SJSA1 (cell line): ENCODE data around the gene GRB10. TPM values are rescaled to one million over a fixed set of nuclear protein-coding genes. Genes with fewer than 3 reads are reported as not detected.
"Not testable (repeated sequence)": the region's sequence is repeated elsewhere in the genome, so short reads cannot be mapped to it uniquely, and the experiment has no call there.

ENCODE experiments used
- DNase-seq, 2 experiments: peaks; one replicate each; pipeline ENCODE4 v3.0.0-alpha.2; 2015 to 2020; ENCODE audit warnings: low spot score in 2 of 2, low read depth in 1 of 2
- H3K27ac ChIP-seq: fragments of 250-450 bp; sonication (Bioruptor Pico); 2 replicates; pipeline ENCODE4 v1.5.1; 2020; ENCODE audit warnings: mild to moderate bottlenecking, moderate library complexity
- H3K27me3 ChIP-seq: fragments of 250-450 bp; sonication (Bioruptor Pico); replicated peaks from 2 replicates; pipeline ENCODE4 v1.5.1; 2020; ENCODE audit warnings: mild to moderate bottlenecking, moderate library complexity
- H3K36me3 ChIP-seq: fragments of 250-450 bp; sonication (Bioruptor Pico); 2 replicates; pipeline ENCODE4 v1.5.1; 2020; ENCODE audit warnings: mild to moderate bottlenecking
- H3K4me1 ChIP-seq: fragments of 250-450 bp; sonication (Bioruptor Pico); replicated peaks from 2 replicates; pipeline ENCODE4 v1.6.1; 2021; ENCODE audit warnings: mild to moderate bottlenecking
- H3K4me3 ChIP-seq: fragments of 250-450 bp; sonication (Bioruptor Pico); 2 replicates; pipeline ENCODE4 v1.5.1; 2020; ENCODE audit warnings: mild to moderate bottlenecking
- H3K9me3 ChIP-seq: fragments of 250-450 bp; sonication (Bioruptor Pico); replicated peaks from 2 replicates; pipeline ENCODE4 v1.5.1; 2020; ENCODE audit warnings: mild to moderate bottlenecking
- total RNA-seq: library from RNA; depleted of rRNA; stranded (reverse); fragments of >200 nt; shearing (Covaris generic); gene quantifications from 2 replicates; pipeline ENCODE4 v1.2.3, GENCODE V29; 2014; rRNA removed

The GRB10 gene
- total RNA-seq, 1 experiment from 2014 or later = 3.3 TPM

DNA sequence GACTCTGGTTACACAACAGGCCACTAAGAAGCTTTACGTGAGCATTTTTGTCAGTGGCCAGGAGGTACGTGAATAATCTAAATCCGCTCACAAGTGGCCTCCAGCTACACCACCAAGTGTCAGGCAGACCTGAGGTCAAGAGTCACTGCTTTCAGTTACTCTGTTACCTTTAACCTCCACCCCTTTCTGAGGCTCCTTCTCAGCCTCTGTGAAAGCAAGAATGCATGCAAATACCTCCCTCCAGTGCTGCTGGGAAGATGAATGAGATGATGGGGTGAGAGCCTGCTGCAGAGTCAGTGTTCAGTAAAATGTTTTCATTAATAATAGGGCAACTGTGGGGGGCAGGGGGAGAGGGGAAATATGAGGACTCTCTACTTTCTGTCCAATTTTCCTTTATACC, 228.7 kb downstream of the GRB10 start:
- H3K27me3 ChIP-seq = peaks cover 5% of the 10 kb centered on the region; the same call in 1 of the 2 replicates
- DNase-seq = no peak
- no peaks in the 10 kb centered on the region for H3K4me1 ChIP-seq

DNA sequence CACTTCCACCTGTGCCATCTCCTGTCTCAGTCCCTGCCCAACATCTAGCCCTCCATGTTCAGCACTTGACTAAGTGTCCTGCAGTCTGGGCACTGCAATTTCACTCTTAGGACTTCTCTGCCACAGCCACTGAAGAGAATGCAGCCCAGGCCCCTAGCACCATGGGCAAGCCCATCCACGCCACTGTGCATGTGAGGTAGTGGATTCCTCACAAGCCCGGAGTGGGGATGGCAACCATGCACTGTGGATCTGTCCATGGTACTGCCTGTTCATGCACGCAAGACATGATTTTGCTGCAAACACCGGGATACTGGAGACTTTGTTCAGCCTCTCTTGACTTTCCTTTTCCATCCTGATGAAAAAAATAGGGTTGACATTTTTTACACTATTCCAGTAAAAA, 229.8 kb downstream of the GRB10 start:
- peaks cover 5% of the 10 kb centered on the region; the same call in 1 of the 2 replicates for H3K27me3 ChIP-seq
- H3K36me3 ChIP-seq = no peaks in the 10 kb centered on the region

More for the DNA sequence above, 228.7 kb downstream of the GRB10 start:
- H3K4me3 ChIP-seq = no peak overlapping the region
- H3K27ac ChIP-seq = no peak overlapping the region
- H3K9me3 ChIP-seq = no peaks in the 10 kb centered on the region
- no peaks in the 10 kb centered on the region for H3K36me3 ChIP-seq

DNA sequence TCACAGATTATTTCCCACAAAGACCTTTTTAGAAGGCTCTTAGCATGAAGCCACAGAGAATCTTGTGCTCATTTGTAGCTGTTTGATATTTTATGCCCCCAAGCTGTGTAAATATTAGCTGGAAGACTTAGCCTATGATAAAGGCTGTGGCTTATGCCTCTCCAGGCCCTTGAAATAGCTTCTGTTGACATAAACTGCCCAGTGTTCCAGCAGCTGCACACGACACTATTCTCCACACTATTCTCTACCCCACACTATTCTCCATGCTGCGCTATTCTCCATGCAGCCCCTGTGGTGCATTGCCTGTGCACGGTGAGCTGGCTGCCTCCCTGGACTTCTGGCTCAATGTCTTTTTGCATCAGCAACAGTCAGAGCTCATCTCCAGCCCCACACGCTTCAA, 230.6 kb downstream of the GRB10 start:
- Histone ChIP-seq H3K27ac (no peak overlapping the region), H3K4me3 (no peak overlapping the region), H3K9me3 (no peaks in the 10 kb centered on the region), H3K36me3 (no peaks in the 10 kb centered on the region), H3K27me3 (peaks cover 2% of the 10 kb centered on the region; the same call in 1 of the 2 replicates), H3K4me1 (no peaks in the 10 kb centered on the region)
- no peak for DNase-seq

More for the DNA sequence above, 229.8 kb downstream of the GRB10 start:
- DNase-seq = no peak
- Histone ChIP-seq H3K9me3 (no peaks in the 10 kb centered on the region), H3K27ac (no peak overlapping the region), H3K4me1 (no peaks in the 10 kb centered on the region), H3K4me3 (no peak overlapping the region)

DNA sequence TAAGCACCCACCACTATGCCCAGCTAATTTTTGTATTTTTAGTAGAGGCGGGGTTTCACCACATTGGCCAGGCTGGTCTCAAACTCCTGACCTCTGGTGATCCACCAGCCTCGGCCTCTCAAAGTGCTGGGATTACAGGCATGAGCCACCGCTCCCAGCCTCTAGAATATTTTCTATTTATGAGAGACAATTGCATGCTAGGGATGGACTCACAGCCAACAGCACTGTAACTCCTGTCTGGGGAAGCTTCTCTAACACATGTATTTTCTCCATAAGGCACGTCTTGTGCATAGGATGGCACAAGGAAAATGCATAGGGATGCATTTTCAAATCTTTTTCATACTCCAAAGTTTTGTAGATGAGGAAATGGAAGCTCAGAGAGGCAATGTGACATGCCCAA, 237.1 kb downstream of the GRB10 start:
- not testable (repeated sequence) for H3K27me3 ChIP-seq, H3K4me1 ChIP-seq, H3K27ac ChIP-seq, H3K9me3 ChIP-seq, H3K4me3 ChIP-seq, H3K36me3 ChIP-seq, DNase-seq

DNA sequence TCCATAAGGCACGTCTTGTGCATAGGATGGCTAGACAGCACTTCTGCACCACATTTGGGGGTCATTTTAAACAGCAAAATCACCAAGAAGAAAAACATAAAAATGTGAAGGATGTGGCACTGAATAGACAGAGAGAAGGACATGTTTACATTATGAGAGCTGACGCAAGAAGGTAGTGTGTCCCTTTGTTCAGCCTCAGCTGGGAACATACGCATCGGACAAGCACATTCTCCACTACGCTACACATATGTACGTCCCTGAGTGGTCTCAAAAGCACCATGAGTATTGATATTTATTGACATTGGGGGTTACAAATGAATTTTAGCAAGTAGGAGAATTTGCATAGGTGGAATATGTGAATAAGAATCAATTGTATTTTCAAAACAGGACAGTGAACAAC, 237.7 kb downstream of the GRB10 start:
- Histone ChIP-seq H3K27me3 (no peaks in the 10 kb centered on the region), H3K4me3 (no peak overlapping the region), H3K27ac (no peak overlapping the region), H3K9me3 (no peaks in the 10 kb centered on the region), H3K4me1 (no peaks in the 10 kb centered on the region), H3K36me3 (no peaks in the 10 kb centered on the region)
- no peak for DNase-seq

DNA sequence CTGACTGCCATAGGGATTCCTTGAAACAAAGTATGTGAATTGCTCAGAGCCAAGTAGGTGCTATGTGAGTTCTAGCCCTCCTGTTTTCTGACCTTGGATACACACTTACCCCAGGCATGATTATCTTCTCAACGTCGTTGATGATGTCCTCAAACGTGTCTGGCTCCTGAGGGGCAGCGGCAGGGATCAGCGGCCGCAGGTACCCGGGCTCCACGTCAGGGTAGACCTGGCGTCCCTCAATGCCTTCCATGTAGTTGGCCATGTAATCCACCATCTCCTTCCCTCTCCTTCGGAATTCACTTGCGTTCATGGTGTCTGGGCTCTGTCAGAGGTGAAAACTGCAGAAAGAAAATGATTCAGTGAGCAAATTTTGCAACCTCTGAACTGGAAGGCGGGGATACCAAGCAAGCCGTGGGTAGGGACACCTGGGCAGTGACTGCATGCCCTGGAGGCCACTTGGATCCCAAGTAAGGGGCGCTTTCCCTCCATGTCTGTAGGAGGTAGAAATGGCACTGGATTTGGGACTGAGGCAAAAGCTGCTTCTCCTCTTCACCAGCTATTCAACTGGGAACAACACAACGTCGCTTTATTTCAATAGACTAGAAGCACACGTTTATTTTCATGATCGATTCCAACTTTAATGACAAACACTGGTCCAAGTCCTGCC, 238.8 kb downstream of the GRB10 start:
- Histone ChIP-seq H3K9me3 (no peaks in the 10 kb centered on the region), H3K27ac (no peak overlapping the region)

DNA sequence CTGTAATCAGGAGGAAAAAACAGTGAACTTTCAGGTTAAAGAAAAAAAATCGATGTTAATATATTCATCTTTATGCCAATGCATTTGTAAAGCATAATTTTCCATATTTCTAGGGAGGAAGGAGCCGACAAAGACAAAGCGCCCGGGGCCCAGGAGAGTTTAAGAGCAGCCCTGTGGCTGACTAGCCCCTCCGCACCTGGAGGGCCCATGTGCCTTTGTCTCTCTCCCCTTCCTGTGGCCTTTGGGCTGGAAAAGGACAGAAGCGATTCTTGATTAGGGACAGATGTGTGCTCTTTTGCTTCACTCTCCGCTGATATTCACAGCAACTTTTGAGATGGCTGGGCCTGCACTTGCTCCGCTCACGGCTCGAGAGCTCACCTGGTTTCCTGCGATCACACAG, 240.6 kb downstream of the GRB10 start:
- H3K4me3 ChIP-seq = no peak overlapping the region
- H3K9me3 ChIP-seq = no peaks in the 10 kb centered on the region
- H3K36me3 ChIP-seq = no peaks in the 10 kb centered on the region
- no peak overlapping the region for H3K27ac ChIP-seq
- H3K4me1 ChIP-seq = no peaks in the 10 kb centered on the region
- no peak for DNase-seq
- no peaks in the 10 kb centered on the region for H3K27me3 ChIP-seq

More for the DNA sequence above, 238.8 kb downstream of the GRB10 start:
- Histone ChIP-seq H3K4me1 (no peaks in the 10 kb centered on the region), H3K27me3 (no peaks in the 10 kb centered on the region), H3K36me3 (no peaks in the 10 kb centered on the region), H3K4me3 (no peak overlapping the region)
- no peak for DNase-seq

DNA sequence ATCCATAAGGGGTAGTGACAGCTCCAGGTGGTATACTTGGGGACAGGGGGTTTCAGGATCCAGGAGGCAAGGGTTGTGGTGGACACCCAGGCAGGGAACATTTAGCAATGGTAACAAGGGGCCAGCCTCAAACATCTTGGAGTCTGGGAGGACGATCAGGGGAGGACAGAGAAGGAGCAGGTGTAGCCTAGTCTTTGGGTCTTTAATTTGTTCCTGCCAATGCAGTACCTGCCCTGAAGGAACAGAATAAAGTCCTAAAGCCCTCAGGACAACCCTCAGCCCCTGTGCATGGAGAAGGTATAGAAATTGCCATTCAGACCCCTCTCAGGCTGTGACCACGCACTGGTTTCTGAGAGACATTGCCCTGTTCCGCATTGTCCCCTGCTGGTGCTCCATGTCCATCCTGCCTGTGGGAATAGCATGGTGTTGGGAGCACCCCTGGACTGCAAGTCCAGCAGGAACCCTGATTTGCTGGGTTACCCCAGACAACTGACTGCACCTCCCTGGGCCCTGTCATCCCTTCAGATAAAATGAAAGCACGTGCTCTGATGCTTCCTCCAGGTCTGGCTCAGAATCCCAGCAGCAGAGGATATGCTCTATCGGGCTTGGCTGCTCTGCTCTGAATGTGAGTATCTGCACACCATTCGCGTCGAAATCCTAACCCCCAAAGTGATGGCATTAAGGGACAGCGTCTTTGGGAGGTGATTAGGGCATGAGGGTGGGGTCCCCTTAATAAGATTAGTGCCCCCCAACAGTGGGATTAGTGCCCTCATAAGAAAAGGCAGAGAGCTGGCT, 241.7 kb downstream of the GRB10 start:
- Histone ChIP-seq H3K4me1 (no peaks in the 10 kb centered on the region), H3K27me3 (no peaks in the 10 kb centered on the region), H3K36me3 (no peaks in the 10 kb centered on the region), H3K4me3 (no peak overlapping the region), H3K27ac (no peak overlapping the region), H3K9me3 (no peaks in the 10 kb centered on the region)
- DNase-seq = no peak

Other genes starting within 250 kb of the GRB10 start
- gene DDC, start 217.5 kb downstream of the GRB10 start, total RNA-seq = not detected in 2 replicates